HUES6 (cell line): Measurements from ENCODE around the gene WDR45.
A peak's percentile ranks its signal among the peaks of the same experiment; 100 is the strongest.

ENCODE experiments used
- H3K27ac ChIP-seq: 2 replicates; pipeline ENCODE4 v1.7.0; 2013; ENCODE audit warnings: low read depth, mild to moderate bottlenecking, low read length, inconsistent platforms
- H3K27me3 ChIP-seq: 2 replicates; pipeline ENCODE4 v1.6.1; 2013; ENCODE audit warnings: low read length; ENCODE audit not compliant: control insufficient read depth, insufficient read depth
- H3K36me3 ChIP-seq: 2 replicates; pipeline ENCODE4 v1.6.1; 2013; ENCODE audit warnings: low read length; ENCODE audit not compliant: control insufficient read depth, insufficient read depth
- H3K4me1 ChIP-seq: 2 replicates; pipeline ENCODE4 v1.6.1; 2013; ENCODE audit warnings: low read length; ENCODE audit not compliant: control insufficient read depth, insufficient read depth
- H3K4me3 ChIP-seq: 2 replicates; pipeline ENCODE4 v1.5.1; 2013; ENCODE audit warnings: low read depth, low read length
- H3K9ac ChIP-seq: one replicate; pipeline ENCODE4 v1.6.1; 2013; ENCODE audit warnings: mild to moderate bottlenecking, low read length
- H3K9me3 ChIP-seq: 2 replicates; pipeline ENCODE4 v1.6.1; 2013; ENCODE audit warnings: low read depth, low read length; ENCODE audit not compliant: control insufficient read depth, insufficient read depth

Gene WDR45

DNA sequence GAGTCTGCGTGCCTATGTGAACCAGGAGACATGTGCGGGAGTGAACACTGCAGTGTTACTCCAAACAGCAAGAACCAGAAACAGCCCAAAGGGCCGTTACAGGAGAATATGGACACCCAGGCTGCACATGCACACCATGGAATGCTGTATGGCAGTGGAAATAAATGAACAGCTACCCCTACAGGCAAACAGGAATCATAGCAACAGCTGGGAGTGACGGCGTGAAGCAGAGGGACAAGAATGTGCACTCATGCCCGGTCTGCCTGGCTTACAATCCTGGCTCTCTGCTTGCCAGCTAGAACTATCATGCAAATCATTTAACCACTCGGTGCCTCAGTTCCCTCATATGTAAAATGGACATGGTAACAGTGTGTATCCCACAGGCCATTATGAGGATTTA is 27.2 kb upstream of the WDR45 start:
- peaks cover 13% of the 10 kb centered on the region for H3K36me3 ChIP-seq

DNA sequence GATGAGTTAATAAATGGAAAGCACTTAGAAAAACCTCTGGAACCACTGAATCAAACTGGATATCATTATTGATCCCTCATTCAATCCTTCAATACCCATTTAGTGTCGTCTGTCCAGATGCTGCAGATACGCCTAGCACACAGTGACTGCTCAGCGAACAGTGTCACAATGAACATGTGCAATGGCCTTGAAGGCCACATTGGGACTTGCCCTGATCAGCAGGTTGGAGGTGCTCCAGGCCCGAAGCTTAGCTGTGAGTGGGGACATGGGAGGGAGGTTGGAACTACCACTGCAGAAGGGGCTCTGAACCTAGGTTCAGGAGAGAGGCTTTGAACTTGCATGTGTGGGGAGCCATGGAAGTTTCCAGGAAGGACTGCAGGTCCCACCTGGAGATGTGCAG is 26.6 kb upstream of the WDR45 start:
- Histone ChIP-seq H3K27ac (no peak overlapping the region), H3K9ac (no peak overlapping the region), H3K27me3 (no peaks in the 10 kb centered on the region), H3K4me1 (no peaks in the 10 kb centered on the region), H3K36me3 (peaks cover 11% of the 10 kb centered on the region), H3K4me3 (no peak overlapping the region), H3K9me3 (peaks cover 12% of the 10 kb centered on the region; the same call in 1 of the 2 replicates)

More for the DNA sequence above, 27.2 kb upstream of the WDR45 start:
- no peaks in the 10 kb centered on the region for H3K4me1 ChIP-seq
- no peaks in the 10 kb centered on the region for H3K27me3 ChIP-seq
- H3K9me3 ChIP-seq, result peaks cover 10% of the 10 kb centered on the region; the same call in 1 of the 2 replicates
- no peak overlapping the region for H3K27ac ChIP-seq
- no peak overlapping the region for H3K9ac ChIP-seq
- no peak overlapping the region for H3K4me3 ChIP-seq

DNA sequence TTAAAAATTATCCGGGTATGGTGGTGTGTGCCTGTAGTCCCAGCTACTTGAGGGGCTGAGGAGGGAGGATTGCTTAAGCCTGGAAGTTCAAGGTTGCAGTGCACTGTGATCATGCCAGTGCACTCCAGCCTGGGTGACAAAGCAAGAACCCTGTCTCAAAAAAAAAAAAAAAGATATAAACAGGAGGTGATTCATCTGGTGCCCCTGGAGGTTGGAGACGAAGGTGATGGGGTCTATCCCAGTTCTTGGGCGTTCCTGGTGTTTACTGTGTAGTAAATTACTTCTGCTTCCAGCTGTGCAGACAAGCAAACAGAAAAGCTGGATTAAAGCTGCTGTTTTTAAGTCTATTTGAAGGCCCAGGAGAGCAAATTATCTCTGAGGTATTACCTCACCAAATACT is 23.9 kb upstream of the WDR45 start:
- Histone ChIP-seq H3K27ac (no peak overlapping the region), H3K9me3 (peaks cover 7% of the 10 kb centered on the region; the same call in 1 of the 2 replicates)

DNA sequence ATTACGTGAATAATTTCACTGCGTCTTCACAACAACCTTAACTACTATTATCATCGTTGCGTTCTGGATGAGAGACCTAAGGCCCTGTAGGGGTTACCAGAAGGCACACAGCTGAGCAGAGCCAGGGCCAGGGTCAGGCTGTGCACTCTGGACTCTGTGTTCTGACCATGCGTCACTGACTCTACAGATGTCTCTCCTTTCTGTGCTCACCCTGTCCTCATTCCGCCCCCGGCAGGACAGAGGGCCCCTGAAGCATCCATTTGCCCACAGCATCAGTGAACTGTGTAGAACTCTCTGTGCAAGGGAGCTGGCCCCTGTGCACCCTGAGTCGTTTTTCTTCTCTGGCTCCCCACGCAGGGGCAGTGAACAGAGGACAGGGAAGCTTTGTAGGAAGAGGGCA is 22.5 kb upstream of the WDR45 start:
- Histone ChIP-seq H3K27ac (no peak overlapping the region), H3K4me3 (no peak overlapping the region), H3K36me3 (no peaks in the 10 kb centered on the region), H3K9ac (no peak overlapping the region), H3K4me1 (no peaks in the 10 kb centered on the region), H3K27me3 (no peaks in the 10 kb centered on the region), H3K9me3 (peaks cover 7% of the 10 kb centered on the region; the same call in 1 of the 2 replicates)

More for the DNA sequence above, 23.9 kb upstream of the WDR45 start:
- Histone ChIP-seq H3K4me3 (no peak overlapping the region), H3K27me3 (no peaks in the 10 kb centered on the region), H3K9ac (no peak overlapping the region), H3K4me1 (no peaks in the 10 kb centered on the region), H3K36me3 (no peaks in the 10 kb centered on the region)

DNA sequence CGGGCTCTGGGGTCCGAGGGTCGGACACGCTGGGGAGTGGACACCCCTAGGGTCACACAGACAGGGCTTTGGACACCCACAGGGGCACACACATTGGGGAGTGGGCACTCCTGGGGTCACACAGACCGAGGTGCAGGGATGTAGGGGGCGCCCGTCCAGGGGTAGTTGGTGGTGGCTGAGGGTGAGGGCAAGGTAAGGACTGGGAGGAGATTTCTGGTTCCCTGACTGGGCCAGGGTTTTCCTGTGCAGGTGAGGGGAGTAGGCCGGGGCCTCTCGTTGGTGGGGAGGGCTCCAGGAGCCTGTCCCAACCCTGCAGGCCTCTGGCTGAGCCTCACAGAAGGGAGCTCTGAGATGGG is 21.9 kb upstream of the WDR45 start:
- Histone ChIP-seq H3K36me3 (no peaks in the 10 kb centered on the region), H3K9ac (peak overlapping the region; percentile 66), H3K9me3 (peaks cover 7% of the 10 kb centered on the region; the same call in 1 of the 2 replicates), H3K27ac (no peak overlapping the region), H3K4me1 (no peaks in the 10 kb centered on the region), H3K4me3 (peak overlapping the region; percentile 92), H3K27me3 (no peaks in the 10 kb centered on the region)

DNA sequence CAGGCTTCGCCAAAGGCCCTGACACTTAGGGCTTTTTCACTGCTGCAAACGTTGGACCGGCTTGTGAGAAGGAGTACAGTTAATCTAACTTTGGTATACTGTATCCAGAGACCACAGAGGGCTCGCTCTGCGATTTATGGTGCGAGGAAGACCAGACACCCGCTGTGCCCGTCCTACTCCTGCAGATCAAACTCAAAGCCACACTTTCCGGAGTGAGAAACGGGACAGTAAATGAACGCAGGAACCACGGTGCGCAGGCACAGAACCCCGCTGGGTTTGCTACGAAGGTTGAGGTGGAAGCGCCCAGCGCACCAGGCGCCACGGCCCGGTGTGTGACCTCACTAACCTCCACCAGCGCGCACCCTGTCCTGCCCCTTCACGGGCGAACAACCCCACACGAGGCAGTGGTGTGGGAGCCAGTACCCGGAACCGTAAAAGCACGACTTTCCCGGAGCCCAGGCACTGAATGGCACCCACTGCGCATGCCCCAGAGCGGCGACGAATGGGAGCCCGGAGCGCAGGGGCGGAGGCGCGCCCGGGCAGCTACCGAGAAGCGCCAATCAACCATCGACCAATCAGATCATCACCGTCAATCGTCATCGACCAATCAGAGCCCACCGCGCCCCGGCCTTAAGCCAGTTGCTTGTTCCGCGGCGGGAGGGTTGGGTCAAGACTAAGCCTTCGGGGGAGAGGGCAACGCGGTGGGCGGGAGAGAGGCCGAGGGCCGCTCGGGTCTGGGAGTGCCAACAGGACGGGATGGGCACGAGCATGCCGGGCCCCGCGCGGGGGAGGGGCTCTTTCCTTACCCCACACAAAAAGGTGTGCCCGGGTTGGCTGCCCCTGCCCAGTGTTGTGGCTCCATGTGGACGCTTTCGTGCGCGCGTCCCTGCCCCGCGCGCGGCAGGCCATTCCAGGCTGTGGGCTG is 21.3 kb upstream of the WDR45 start:
- Histone ChIP-seq H3K27me3 (no peaks in the 10 kb centered on the region), H3K4me1 (no peaks in the 10 kb centered on the region), H3K36me3 (no peaks in the 10 kb centered on the region), H3K9me3 (peaks cover 10% of the 10 kb centered on the region; the same call in 1 of the 2 replicates), H3K4me3 (peak overlapping the region; percentile 92), H3K27ac (no peak overlapping the region), H3K9ac (peak overlapping the region; percentile 83)

DNA sequence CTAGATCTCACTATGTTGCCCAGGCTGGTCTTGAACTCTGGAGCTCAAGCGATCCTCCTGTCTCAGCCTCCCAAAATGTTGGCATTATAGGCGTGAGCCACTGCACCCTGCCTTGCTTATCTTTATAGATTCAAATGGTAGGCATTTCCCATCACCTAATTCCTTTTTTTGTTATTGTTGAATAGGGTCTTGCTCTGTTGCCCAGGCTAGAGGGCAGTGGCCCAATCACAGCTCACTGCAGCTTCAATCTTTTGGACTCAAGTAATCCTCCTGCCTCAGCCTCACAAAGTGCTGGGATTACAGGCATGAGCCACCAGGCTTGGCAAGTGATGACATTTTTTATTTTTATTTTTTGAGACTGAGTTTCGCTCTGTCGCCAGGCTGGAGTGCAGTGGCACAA is 16.7 kb upstream of the WDR45 start:
- H3K27ac ChIP-seq, result no peak overlapping the region
- no peak overlapping the region for H3K9ac ChIP-seq

DNA sequence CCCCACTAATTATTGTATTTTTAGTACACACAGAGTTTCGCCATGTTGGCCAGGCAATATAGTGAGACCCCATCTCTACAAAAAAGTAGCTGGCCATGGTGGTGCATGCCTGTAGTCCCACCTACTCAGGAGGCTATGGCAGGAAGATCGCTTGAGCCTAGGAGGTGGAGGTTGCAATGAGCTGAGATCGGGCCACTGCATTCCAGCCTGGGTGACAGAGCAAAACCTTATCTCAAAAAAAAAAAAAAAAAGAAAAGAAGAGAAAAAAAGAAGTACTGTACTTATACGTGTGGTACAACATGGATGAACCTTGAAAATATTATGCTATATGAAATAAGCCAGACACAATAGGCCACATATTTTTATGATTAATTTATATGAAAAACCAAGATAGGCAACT is 9.9 kb upstream of the WDR45 start:
- Histone ChIP-seq H3K9ac (no peak overlapping the region), H3K9me3 (peaks cover 8% of the 10 kb centered on the region; the same call in 1 of the 2 replicates), H3K27ac (no peak overlapping the region), H3K36me3 (no peaks in the 10 kb centered on the region), H3K4me1 (no peaks in the 10 kb centered on the region), H3K4me3 (no peak overlapping the region), H3K27me3 (no peaks in the 10 kb centered on the region)

More for the DNA sequence above, 16.7 kb upstream of the WDR45 start:
- Histone ChIP-seq H3K4me3 (no peak overlapping the region), H3K9me3 (peaks cover 6% of the 10 kb centered on the region; the same call in 1 of the 2 replicates), H3K4me1 (no peaks in the 10 kb centered on the region), H3K27me3 (no peaks in the 10 kb centered on the region), H3K36me3 (no peaks in the 10 kb centered on the region)

DNA sequence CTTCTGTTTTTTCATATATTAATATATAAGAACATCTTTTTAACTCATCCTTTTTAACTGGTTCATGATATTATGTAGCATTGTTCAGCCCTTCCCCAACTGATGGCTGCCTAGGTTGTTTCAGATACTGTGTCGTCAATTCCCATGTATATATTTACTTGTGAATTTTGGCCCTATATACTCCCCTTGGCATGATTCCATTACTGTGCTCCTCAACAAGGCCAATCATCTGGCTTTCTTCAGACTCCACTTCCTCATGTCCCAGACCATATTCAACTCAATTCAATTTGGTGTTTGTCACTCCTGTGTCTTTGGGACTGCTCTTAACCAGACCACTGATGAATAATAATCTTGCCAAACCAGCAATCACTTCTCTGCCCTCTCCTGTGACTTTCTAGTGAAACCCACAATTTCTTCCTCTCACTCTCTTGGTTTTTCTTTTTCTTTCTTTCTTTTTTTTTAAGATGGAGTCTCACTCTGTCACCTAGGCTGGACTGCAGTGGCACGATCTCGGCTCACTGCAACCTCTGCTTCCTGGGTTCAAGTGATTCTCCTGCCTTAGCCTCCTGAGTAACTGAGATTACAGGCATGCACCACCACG is 2.7 kb upstream of the WDR45 start:
- Histone ChIP-seq H3K27ac (no peak overlapping the region), H3K36me3 (0 out of 2 replicates have a peak, but pooled peaks cover 5% of the 10 kb centered on the region), H3K4me3 (no peak overlapping the region), H3K27me3 (no peaks in the 10 kb centered on the region), H3K9me3 (peaks cover 2% of the 10 kb centered on the region; the same call in 1 of the 2 replicates), H3K4me1 (no peaks in the 10 kb centered on the region; the same call in 1 of the 2 replicates), H3K9ac (no peak overlapping the region)

DNA sequence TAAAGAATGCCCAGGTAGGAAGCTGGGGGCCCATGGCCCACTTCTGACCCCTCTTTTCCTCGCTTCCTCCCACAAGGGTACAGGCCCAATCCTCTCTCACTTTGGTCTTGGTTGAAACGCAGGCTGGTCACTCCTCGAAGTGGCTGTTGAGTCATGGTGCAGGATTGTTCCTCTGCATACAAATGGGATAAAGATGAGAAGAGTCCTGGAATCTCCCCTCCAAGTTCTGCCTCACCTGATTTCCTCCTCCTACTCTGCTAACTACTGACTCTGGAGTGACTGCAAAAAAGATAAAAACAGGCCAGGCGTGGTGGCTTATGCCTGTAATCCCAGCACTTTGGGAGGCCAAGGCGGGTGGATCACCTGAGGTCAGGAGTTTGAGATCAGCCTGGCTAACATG is 1.7 kb downstream of the WDR45 start:
- Histone ChIP-seq H3K27me3 (no peaks in the 10 kb centered on the region), H3K9ac (no peak overlapping the region), H3K4me3 (no peak overlapping the region), H3K9me3 (peaks cover 11% of the 10 kb centered on the region; the same call in 1 of the 2 replicates), H3K4me1 (peaks cover 3% of the 10 kb centered on the region; the same call in 1 of the 2 replicates), H3K36me3 (peaks cover 16% of the 10 kb centered on the region; the same call in 1 of the 2 replicates), H3K27ac (no peak overlapping the region)

DNA sequence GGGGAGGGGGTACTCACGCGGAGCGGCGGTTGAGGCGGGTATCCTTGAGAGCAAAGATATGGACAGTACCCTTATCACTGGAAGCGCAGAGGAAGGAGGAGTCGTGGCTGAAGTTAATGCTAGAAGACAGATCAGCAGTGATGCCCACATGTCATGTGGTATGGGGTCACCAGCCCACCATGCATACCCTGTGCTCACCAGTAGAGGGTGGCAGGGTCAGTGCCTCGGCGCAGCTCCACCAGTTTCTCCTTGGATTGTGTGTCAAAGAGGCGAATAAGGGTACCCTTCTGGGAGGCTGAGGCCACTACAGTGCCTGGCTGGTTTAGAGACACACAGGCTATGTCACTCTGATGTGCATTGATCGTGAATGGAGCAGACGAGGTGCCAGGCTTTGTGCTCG is 4.3 kb downstream of the WDR45 start:
- Histone ChIP-seq H3K27ac (no peak overlapping the region), H3K27me3 (no peaks in the 10 kb centered on the region), H3K4me3 (no peak overlapping the region), H3K9me3 (peaks cover 16% of the 10 kb centered on the region; the same call in 1 of the 2 replicates), H3K9ac (no peak overlapping the region), H3K4me1 (peaks cover 6% of the 10 kb centered on the region; the same call in 1 of the 2 replicates), H3K36me3 (peaks cover 16% of the 10 kb centered on the region; the same call in 1 of the 2 replicates)
